ENCODE results near the gene TMTC1.

The TMTC1 gene

DNA sequence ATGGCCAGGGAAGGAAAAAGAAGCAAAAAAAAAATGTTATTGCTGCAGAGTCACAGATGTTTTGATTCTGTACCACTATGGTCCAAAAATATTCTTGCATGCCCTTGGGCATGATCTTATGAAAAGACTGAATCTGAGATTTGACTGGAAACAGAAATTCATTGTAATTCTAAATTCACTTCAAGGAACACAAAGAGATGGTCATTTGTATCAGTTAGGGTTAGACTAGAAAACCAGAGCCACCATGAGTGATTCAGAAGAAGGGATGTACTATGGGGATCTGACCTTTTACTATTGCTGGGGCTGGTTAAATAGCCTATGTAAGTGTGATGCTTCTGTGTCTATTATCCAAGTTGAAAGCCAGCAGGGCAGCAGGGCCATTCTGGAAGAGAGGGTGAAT is 5.2 kb downstream of the TMTC1 start:
- no peak for DNase-seq

DNA sequence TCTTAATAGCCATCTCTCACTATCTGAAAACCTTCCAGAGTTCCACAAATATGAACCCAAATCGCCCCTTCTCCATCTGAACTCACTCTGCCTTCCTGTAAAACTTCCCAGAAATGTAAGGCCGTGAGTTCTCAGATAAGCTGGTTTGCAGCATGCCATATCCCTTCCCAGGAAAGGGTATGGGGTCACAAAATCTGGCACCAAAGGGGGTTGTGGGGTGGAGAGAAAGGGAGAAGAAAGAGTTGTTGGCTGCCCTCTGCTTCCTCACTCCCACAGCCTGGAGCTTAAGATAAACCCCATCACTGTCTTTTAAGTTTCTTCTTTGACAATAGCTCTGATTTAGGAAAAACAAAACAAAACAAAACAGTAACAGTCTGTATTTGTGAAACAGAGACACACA is 10.7 kb downstream of the TMTC1 start:
- no peak for DNase-seq

DNA sequence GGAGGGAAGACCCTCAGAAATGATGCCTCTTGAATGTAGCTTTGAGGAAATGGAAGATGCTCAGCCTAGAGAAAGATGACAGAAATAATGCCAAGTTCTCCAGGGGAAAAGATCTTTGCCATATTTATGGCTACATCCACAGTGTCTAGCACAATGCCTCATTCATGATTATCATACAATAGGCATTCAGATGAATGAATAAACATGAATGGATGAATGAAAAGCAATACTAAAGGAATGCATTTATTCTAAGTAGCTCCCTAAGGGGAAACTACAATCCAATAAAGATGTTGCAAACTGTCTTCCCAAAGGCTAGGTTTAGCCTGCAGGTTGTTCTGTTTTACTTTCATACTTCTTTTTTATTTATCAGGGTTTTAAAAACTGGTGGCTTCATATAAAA is 12.0 kb downstream of the TMTC1 start:
- DNase-seq = no peak

DNA sequence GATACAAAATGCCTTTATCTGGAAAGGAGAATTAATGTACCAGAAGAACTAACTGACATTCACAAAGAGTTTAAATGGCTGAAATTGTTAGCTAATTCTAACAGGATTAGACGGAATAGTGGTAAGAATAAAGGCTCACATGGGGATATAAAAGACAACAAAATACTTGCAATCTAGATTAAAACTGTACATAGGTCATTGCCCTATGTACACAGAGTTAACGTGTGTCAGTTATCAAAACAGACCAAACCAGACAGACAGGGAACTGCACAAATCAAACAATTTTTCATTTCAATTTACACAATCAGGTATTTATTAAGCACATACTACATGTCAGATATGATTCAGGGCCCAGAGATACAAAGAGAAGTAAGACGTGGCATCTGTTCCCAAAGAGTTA is 12.6 kb downstream of the TMTC1 start:
- no peak for DNase-seq

DNA sequence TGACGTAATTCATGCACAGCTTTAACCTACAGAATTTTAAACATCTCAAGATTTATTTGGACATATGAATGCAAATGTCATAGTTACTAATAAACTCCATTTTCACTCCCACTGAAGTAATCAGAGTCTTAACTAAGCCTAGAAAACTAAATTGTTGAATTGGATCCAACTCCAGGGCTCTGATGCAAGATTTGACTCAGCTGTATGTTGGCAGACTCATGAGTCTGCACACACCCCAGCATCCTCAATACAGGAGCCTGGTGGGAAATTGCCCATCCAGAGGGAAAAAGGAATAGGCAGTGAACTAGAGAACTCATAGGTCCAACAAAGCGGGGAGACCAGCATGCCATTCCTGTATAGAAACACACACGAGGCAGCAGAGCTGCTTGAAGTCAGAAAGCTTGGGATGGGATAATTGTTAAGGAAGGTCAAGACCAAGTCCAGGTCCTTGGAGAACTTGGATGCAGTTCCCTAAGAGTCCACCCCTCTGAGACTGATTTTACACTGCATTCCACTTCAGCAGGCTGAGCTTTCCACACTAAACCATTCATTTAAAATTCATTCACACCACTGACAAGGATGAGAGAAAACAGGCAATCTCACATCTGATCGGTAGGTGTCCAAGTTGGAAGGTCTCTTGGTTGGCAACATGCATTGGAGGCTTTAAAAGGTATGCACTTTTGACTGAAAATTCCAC is 14.4 kb downstream of the TMTC1 start:
- no peak for DNase-seq

DNA sequence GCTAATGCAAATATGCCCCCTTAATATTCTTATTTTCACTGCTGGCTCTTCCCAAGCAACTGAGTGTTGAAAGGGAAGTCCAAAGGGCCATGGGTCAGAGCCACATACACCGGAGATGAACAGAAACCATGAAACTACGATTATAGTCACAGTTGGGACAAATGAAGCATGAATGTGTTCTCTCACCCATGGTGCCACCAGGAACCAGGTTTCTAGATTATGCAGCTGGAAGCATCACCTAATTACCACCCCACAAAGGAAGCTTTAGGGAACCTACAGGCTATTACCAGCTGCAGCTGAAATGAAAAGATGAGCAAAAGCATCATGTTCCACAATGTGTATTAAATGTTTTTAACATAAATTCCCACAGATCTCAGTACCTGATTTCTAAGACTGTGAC is 15.4 kb downstream of the TMTC1 start:
- DNase-seq = peak; percentile 2

DNA sequence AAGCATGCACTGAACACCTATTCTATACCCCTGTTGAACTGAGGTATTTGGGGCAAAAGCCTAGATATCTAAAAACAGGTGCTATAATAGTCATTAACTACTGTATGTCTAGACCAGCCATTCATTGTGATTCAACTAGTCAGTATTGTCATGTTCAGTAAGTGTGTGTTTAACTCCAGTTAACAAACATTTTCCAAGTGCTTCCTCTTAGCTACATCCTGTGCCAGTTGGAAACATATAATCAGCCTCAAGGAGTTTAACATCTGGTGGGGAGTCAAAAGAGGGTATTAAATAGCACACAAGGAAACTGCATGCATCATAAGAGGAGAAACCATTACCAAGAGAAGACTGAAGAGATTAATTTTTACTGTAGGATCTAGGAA is 20.4 kb downstream of the TMTC1 start:
- peak; percentile 11 for DNase-seq

DNA sequence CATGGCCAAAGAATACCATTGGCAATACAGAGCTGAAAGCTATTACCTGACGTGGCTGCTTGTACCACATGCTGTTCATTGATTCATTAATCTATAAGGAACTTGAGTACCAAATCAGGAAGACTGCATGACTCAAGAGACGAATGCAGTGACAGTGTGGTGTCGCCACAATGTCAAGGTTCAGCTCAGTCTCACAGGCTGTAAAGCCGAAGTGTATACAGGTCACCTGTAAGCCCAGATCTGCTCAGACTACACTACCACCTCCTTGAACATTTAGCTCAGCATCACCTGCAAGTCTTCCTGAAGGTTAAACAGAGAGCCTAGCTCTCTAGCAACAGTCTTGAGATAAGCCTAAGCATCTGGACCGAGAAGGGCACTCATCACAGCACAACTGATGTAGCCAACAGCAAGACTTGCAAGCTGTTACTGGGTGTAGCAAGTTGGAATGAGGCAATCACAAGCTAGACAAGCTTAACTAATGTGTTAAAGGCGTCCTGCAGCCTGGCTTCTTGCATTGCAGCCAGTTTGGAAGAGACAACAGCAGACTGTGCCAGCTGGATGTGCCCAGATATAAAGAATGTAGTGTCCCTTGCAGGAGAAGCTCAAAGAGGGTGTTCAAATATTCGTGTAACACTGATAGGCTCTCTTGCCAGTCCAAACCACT is 21.0 kb downstream of the TMTC1 start:
- DNase-seq = peak; percentile 6

DNA sequence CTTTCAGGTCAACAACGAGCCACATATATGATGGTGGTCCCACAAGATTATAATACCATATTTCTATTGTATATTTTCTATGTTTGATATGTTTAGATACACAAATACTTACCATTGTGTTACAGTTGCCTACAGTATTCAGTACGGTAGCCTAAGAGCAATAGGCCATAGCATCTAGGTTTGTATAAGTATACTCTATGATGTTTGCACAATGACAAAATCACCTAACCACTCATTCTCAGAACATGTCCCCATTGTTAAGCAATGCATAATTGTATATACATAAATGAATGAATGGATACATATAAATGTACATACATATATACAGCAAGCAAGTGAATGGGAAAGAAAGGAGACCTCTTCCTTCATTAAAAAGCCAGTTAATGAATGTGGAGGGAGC is 23.8 kb downstream of the TMTC1 start:
- no peak for DNase-seq

DNA sequence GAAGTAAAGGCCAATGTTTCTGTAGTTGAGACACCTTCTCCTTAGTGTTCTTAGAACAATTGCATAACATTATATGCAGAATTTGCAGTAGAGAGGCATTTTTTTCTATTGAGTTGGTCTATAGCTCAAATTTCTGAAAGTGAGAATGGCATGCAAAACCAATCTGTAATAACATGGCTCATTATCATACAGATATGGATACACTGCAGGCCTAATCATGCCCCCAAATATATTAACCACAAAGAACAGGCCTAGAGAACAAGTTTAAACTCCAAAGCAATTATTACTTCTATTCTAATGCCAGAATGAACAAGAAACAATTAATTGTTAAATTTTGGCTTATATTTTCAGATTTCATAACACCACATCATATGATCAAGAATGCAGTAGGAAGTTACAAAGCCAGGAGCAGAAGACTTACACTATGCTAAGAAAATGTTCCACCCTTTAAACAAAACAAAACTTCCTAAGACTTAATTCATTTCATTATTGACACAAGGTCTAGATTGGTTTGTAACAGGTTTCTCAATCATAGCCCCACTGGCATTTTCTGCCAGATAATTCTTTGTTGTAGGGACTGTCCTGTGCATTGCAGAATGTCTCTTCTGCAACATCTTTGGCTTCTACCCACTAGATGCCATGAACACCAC is 26.9 kb downstream of the TMTC1 start:
- DNase-seq = no peak

DNA sequence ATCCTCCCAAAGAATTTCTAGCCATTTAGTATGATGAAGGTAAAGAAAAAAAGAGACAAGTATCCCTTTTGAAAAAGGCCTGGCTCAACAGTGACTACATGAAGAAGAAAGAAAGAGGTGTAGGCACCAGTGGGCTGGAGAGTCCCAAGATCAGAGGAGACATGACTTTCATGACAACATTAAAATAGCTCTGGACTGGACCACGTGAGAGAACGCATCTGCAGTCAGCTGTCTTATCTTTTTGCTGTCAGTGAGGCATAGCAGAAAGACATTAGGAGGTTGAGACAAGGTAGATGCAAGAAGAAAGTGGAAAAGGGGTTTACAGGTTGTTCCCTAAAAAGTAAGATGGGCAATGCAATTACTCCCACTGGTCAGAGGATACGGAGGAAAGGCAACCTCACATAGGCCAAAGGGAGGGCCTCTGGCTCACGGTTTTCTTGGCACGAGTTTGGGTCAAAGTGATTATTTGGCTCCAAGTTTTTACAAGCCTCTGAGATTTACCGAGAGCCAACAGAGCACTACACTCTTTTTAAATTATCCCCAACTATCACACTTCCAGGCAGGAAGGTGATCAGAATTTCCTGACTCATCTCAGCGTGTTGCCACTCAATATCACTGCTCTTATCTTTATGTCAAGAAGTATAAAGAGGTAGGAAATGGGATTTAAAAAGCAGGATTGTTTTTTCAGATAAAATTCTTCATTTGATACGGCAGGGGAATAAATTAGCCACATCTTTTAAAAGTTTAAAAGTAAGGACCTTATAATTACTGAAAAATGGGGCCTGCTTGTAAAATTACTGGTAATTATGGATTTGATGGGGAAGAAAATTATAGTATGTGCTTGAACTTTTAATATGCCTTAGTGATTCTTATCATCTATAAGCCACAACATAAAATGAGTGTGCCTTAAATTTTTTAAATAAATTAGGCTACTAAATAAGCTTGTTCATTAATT is 29.2 kb downstream of the TMTC1 start:
- DNase-seq = no peak

DNA sequence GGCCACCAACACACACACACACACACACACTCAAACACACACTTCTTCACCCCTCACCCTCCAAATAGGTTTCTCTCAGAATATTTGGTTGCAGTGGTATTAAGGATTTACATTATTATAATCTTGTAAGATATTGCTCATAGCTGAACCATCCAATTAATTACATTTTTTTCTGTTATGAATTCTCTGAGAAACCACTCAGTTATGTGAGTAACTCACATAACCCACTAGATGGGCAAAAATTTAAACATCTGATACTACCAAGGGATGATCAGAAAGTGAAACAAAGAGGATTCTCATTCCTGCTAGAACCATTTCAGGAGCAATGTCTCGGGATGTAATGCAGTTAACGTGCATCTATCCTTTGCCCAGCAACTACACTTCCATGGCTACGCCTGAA is 31.6 kb downstream of the TMTC1 start:
- no peak for DNase-seq

DNA sequence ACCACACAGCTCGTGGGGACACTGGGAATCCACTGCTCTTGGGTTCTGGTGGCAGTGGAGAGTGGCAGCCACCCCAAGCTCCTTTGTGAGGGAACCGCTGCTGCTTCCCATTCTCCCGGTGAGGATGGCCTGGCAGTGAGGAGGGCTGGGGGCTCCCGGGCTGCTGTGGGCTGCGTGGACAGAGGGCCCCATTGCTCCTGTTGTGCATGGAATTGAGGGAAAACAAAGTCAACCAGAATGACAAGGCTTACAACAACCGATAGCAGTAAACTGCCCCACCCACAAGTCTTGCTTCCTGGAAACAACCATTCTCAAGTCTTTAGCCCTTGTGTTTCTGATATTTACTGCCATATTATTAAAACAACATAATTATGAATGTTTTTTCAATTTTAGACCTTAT is 32.1 kb downstream of the TMTC1 start:
- DNase-seq = no peak

DNA sequence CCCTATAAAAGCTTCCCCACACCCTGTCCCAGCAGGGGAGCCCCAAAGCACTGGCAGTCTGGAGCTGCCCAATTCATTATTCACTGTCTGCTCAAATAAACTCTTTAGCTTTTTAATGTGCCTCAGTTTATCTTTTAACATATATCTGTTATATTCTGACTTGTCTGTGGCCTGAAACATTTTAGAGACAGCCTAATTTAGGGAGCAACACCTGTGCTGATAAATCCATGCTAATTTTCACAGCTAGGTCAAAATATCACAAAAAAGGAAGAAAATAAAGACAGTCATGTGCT is 32.9 kb downstream of the TMTC1 start:
- no peak for DNase-seq

DNA sequence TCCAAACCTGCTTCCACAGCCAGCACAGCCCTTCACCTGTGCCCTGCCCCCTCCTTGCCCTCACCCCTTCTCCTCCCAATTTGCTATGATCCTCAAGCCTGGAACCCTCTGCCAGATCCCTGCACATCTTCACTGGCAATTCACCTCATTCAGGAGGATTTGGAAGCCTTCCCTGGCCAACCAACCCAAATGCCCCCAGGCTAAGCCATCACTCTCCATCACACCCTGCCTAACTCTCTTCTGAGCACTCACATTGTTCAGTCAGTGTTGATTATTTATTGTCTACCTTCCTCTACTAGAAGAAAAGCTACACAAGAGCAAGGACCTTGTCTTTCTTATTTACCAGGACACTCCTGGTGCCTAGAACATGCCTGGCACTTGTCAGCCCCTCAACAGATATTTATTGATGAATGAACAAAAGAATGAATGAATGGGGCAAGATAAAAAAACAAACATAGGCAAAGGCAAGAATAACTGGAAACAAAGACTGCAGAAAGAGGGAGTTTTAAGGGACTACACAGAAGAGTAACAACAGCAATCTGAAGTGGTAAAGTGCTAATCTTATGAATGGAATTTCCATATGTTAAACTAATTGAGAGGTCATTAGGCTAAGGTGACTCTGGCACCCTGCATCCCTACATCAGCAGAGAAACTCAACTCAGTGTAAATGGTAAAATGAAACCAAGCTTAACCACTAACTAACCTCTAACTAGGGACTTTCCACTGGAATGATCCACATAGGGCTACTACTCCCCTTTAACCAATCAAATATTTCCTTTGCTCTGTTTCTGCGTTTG is 33.4 kb downstream of the TMTC1 start:
- DNase-seq = no peak

DNA sequence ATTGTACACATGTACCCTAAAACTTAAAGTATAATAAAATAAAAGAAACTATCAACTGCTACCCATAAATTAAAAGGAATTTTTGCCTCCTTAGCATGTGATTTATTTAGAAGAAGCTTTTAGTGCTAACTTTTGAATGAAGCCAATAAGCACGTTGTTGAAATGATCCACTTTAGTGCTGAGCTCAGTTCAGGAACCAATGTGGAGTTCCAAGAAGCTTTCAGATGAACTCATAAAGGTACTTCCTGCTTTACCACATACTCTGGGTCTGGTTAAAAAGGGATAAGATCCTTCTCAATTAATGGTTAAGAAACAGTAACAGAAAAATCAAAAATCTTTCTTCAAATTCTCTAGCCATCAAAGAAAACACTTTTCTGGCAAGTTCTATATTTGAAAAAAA is 39.4 kb downstream of the TMTC1 start:
- no peak for DNase-seq

DNA sequence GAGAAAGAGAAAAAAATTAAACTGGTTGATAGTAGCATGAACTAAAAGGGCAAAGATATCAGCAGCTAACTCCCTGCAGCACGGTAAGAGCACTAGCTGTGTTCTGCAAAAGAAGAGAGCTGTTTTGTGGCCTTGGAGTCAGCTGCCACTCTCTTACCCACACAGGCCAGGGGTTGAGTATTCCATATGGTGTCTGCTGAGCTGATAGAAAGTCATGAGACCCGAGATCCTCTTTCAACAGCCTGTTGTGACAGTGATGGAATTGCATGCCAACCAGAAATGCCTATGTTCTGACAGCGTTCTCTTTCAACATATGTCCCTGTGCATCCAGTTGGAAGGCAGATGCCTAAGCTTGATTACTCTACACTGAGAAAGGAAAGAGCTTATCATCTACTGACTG is 39.9 kb downstream of the TMTC1 start:
- DNase-seq = peak; percentile 97

DNA sequence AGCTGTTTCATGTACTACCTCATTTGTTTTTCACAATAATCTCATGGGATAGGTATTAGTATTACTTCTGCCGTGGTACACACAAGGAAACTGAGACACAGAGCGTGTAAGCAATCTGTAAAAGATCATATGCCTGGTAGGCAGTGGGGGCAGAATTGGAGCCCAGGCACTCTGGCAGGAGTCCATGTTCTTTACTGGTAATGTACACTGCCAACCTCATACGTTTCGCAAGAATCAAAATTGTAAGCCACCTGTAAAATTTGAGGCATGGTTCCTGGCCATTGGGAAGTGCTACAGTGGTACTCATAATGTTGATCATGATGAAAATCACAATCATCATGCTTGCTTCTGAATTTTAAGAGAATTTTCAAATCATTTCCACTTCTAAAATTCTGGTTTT is 40.7 kb downstream of the TMTC1 start:
- peak; percentile 58 for DNase-seq

DNA sequence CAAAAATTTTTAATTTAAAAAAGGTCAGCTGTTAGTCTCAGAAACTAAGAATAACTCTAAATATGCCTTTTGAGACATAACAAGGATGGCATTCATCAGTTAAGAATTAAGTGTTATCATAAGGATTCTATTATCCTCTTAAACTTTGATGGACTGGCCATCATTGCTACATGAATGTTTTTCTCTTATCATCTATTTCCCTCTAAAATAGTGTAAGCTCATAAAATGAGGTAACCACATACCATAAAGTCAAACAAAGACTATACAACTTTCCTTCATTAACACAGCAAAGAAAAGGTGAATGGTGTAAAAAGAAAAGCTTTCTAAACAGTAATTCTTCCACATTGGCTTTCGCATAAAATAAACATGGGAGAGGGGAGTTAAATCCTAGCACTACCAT is 41.1 kb downstream of the TMTC1 start:
- no peak for DNase-seq

DNA sequence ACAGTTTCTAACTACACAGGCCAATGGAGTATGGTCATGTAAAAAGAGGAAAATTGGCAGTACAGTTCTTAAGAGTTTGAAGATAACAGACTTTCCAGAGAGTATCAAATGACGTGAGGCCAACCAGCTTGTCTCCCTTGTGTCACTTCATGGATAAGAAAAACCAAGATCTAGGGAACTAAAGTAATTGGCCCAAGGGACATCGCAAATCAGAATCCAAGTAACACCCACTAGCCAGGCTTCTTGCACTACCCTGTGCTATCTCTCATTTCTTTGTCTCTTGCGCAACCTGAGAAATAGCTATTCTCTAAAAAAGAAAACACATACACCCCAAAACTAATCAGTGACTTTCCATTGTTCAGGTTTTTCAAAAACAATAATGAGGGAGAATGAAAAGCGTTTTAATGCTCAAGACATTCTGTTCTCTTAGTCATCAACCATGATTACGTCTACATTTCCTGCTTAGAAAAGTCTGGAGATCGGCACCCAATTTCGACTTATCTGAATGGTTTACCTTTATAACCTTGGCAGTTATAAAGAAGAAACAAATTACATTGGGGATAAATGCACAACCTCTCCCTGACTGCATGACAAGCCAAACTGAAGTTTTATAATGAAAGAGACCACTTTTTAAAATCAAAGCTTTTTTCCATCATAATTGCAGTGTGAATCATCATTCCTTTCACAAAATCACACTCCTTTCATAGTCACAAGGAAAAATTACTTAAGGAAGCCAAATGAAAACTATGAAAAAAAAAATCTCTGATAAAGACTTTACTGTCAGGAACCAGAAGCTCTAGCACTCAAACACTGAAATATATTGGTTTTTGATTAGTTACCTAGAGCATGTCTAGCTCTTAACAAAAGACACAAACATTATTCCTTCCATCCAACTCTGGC is 42.1 kb downstream of the TMTC1 start:
- DNase-seq = peak; percentile 22

DNA sequence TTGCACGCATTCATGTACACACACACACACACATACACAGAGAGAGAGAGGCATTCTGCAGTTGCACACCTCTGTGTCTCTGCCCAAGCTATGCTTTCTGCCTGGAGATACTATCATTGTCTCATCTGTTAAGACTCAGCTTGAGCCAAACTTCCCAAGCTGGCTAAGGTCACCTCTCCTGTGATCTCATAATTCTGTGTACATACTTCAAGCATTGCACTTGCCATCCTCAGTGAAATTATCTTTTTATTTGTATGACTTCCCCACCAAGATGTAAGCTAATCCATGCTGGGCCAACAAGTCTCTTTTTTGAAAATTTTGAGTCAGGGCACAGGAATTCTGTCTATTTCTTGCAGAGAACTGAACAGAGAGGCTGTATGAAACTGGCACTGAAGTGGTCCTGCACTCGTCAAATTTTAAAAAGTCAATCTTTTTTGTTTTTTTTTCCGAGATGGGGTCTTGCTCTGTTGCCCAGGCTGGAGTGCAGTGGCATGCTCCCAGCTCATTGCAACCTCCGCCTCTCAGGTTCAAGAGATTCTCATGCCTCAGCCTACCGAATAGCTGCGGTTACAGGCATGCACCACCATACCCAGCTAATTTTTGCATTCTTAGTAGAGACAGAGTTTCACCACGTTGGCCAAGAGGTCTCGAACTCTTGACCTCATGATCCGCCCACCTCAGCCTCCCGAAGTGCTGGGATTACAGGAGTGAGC is 44.3 kb downstream of the TMTC1 start:
- DNase-seq = no peak
